HG02571 (cell line): ENCODE measurements around the gene SAMSN1.

ENCODE experiments used
- ATAC-seq: cut with Tn5 transposase; IDR thresholded peaks from one replicate; pipeline ENCODE4 v1.9.1; 2021; ENCODE audit warnings: mild to moderate bottlenecking, moderate library complexity; ENCODE audit not compliant: unreplicated experiment

Gene SAMSN1

GRCh38 chr21:14545906-14546480, at the start of gene SAMSN1:
TSS of gene SAMSN1 (minus strand) at chr21:14546315. CDS start at chr21:14546261, 54 bp downstream.
- ATAC-seq, result peak; percentile 93

GRCh38 chr21:14595449-14595848, 49.3 kb upstream of the SAMSN1 start:
- no peak for ATAC-seq

GRCh38 chr21:14594967-14595366, 48.9 kb upstream of the SAMSN1 start:
- no peak for ATAC-seq

- no peak for ATAC-seq
These were observed 47.1 kb upstream of the SAMSN1 start for GRCh38 chr21:14593230-14593629.

GRCh38 chr21:14592296-14593000, 46.3 kb upstream of the SAMSN1 start:
- no peak for ATAC-seq

GRCh38 chr21:14591882-14592281, 45.8 kb upstream of the SAMSN1 start:
- no peak for ATAC-seq

GRCh38 chr21:14591377-14591776, 45.3 kb upstream of the SAMSN1 start:
- no peak for ATAC-seq

- peak; percentile 90 for ATAC-seq
These were observed 43.9 kb upstream of the SAMSN1 start for GRCh38 chr21:14589855-14590563.

GRCh38 chr21:14587266-14587665, 41.2 kb upstream of the SAMSN1 start:
- ATAC-seq, result no peak

- no peak for ATAC-seq
These were observed 39.0 kb upstream of the SAMSN1 start for GRCh38 chr21:14585122-14585521.

GRCh38 chr21:14584357-14585095, 38.4 kb upstream of the SAMSN1 start:
- no peak for ATAC-seq

- no peak for ATAC-seq
These were observed 37.6 kb upstream of the SAMSN1 start for GRCh38 chr21:14583629-14584255.

GRCh38 chr21:14582934-14583628, 37.0 kb upstream of the SAMSN1 start:
- no peak for ATAC-seq

GRCh38 chr21:14581902-14582457, 35.9 kb upstream of the SAMSN1 start:
- ATAC-seq, result no peak

GRCh38 chr21:14573244-14573643, 27.1 kb upstream of the SAMSN1 start:
- no peak for ATAC-seq

- ATAC-seq, result peak; percentile 57
These were observed 26.2 kb upstream of the SAMSN1 start for GRCh38 chr21:14572204-14572780.

- no peak for ATAC-seq
These were observed 23.8 kb upstream of the SAMSN1 start for GRCh38 chr21:14569868-14570267.

GRCh38 chr21:14569026-14569621, 23.0 kb upstream of the SAMSN1 start:
- no peak for ATAC-seq
